ENCODE results near the gene CRYL1.
"Not testable (repeated sequence)": the region's sequence is repeated elsewhere in the genome, so short reads cannot be mapped to it uniquely, and the experiment has no call there.

CRYL1 gene

DNA sequence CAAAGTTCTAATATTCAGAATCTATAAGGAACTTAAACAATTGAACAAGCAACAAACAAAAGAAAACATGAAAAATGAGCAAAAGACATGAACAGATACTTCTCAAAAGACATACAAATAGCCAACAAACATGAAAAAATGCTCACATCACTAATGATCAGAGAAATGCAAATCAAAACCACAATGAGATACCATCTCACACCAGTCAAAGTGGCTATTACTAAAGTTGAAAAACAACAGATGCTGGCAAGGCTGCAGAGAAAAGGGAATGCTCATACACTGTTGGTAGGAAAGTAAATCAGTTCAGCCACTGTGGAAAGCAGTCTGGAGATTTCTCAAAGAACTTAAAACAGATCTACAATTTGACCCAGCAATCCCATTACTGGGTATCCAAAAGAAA is 74.3 kb downstream of the CRYL1 start:
- no peak for DNase-seq (ENCODE audit: low spot score)

DNA sequence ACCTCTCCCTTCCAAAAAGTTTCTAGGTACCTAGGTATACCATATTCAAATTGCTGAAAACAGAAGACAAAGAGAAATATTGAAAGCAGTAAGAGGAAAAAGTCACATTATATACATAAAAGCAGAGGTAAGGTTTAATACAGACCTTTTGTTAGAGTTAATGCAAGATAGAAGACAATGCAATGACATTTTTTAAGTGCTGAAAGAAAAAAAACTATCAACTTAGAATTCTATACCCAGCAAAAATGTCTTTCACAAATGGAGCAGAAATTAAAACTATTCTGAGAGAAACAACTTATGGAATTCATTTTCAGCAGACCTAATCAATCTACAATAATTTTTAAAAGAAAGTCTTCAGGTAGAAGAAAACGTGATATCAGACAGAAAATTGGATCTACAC is 77.2 kb downstream of the CRYL1 start:
- DNase-seq (ENCODE audit: low spot score) = no peak

DNA sequence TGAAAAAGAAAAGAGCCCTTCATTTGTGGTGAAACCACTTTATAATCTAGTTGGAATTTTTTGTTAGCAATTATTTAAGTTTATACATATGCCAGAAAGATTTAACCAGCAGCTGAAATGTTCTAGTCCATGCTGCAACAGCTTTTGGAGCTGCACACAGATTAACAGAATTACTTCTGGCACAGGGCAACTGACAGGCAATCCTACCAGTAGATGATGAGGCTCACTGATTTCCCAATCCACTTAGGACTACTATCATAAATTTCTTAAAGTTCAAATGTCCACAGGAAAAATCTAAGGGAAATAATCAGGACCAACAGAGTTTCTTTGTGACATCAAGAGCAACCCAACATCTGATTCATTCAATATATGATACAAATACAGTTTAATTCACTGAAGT is 78.8 kb downstream of the CRYL1 start:
- DNase-seq (ENCODE audit: low spot score) = no peak

GRCh38 chr13:20446405-20446804 is 79.3 kb downstream of the CRYL1 start:
- no peak for DNase-seq (ENCODE audit: low spot score)

GRCh38 chr13:20442798-20443381 is 82.8 kb downstream of the CRYL1 start:
- peak; percentile 60 for DNase-seq (ENCODE audit: low spot score)

DNA sequence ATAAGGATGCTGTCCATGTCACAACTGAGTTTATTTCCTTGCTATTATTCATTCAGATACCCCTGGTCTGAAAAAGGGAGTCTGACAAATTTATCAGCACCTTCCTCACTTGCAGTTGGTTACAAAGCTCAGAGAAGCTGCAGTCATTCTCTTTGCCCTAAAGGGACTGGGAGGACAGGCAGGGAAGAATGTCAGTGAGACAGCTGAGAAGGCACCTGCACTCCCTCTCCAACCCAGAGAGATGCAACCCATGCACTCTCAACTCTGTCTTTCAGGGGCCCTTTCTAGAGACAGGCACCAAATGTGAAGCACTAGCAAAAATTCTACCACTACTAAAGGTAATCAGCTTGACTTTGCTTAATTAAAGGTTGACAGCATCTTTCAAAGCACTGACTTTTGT is 83.3 kb downstream of the CRYL1 start:
- no peak for DNase-seq (ENCODE audit: low spot score)

DNA sequence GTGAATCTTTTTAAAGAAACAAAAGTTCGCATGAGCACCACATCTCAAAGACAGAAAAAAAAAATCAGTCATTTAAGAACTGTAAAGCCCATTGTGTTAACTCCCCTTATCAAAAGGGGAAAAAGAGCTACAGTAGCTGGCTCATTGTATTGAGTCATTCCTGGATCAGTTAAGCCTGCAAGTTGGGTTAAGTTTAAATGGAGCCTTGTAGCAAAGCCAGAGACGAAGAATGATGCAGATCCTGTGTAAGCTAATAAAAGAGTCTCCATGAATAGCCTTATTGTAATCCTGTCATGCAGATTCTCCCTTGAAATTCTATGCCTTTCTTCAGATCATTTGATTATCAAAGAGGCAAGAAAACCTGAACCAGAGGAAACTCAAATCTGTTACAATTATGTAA is 83.8 kb downstream of the CRYL1 start:
- peak; percentile 28 for DNase-seq (ENCODE audit: low spot score)

DNA sequence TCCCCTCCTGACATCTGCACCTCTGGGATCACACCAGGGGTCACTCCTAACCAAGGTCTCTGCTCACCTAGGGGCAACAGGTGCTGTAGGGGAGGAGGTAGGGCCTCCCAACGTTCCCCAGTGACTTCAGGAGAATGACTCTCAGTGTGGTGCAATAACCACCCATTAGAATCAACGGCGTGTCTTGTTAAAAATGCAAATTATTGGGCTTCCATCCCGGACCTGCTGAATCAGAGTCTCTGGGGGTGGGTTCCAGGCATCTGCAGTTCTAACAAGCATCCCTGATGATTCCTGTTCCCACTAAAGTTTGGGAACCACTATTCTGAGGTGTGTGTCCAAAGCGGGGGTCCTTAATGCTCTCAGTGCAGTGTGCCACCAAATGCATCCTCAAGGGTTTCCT is 84.6 kb downstream of the CRYL1 start:
- DNase-seq (ENCODE audit: low spot score) = no peak

GRCh38 chr13:20439261-20439660 is 86.4 kb downstream of the CRYL1 start:
- no peak for DNase-seq (ENCODE audit: low spot score)

- no peak for DNase-seq (ENCODE audit: low spot score)
These were observed 86.9 kb downstream of the CRYL1 start for GRCh38 chr13:20438801-20439200.

GRCh38 chr13:20436505-20436904 is 89.2 kb downstream of the CRYL1 start:
- no peak for DNase-seq (ENCODE audit: low spot score)

DNA sequence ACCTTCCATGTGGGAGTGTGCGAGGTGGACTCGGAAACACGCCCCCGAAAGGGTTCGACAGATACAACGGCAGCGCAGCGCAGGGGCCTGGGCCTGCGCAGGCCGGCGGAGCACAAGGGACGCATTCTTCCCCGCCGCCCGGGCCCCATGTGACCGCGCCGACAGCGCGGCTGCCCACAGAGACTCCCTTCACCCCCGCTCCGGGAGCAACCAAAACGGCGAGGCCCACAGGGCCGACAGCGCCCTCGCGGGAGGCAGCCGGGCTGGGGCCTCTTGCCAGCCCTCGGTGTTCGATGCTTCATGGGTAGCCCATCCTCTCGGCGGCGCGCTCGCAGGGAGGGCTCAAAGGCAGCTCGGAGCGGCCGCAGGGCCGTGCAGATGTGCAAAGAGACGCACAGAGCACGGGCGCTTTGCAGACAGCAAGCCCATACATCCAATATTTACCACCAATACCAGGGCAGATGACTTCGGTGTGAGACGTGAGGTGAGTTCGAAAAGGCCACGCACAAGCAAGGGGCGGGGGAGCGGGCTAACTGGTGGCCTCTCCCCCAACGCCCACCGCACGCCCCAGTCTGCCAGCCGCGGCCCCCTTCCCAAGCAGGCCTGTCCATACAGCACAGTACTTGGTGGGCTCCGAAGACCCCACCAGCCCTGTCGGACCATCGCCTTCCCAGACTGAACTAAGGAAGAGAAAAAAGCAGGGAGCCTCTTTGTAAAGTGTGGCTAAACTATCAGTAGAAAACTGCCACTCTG is 89.9 kb downstream of the CRYL1 start:
- DNase-seq (ENCODE audit: low spot score) = no peak

DNA sequence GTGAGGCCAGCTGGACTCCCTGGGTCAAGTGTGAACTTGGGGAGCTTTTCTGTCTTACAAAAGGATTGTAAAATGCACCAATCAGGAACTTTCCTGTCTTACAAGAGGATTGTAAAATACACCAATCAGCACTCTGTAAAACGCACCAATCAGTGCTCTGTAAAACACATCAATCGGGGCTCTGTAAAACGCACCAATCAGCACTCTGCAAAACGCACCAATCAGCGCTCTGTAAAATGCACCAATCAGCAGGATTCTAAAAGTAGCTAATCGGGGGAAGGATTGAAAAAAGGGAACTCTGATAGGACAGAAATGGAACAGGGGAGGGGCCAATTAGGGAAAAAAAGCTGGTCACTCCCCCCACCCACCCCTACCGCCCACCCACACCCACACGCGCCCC is 91.4 kb downstream of the CRYL1 start:
- not testable (repeated sequence) for DNase-seq (ENCODE audit: low spot score)

GRCh38 chr13:20431687-20432384 is 93.8 kb downstream of the CRYL1 start:
- DNase-seq (ENCODE audit: low spot score) = no peak

DNA sequence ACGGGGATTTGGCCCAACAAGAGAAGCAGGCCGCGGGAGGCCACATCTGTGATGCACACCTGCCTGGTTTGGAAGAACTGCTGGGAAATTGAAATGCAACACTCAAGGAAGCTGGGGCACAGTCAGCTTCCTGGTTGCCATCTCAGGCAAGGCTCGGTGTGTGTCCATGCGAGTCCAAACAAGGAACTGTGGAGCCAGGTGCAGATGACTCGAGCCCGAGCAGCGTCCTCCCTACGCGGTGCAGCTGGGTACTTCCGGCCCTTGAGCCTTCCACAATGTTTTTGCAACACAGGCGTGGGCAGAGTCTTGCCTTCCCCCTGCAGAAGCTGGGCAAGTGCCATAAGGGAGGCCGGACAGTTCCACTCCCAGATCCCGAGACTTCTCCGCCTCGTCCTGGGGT is 94.6 kb downstream of the CRYL1 start:
- DNase-seq (ENCODE audit: low spot score) = peak; percentile 82

- peak; percentile 42 for DNase-seq (ENCODE audit: low spot score)
These were observed 95.4 kb downstream of the CRYL1 start for GRCh38 chr13:20430296-20430695.

DNA sequence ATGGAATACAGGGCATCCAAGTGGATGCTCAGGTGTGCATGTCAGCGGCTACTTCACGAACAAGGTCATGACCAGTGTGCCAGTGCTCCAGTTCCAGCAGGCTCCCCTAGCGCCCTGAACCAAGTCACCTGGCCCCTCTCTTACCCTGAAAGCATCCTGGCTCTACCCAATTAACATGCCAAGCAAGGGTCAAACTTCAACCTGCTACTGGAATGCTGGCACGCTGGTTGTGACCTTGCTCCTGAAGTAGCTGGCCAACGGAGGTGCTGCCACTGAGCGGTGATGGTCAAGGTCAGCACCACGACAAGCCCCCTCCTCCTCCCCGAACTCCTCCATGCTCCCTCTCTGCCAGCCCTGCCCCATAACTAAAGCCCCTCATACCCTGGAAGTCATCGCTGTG is 96.0 kb downstream of the CRYL1 start:
- no peak for DNase-seq (ENCODE audit: low spot score)

GRCh38 chr13:20428666-20429644 is 96.7 kb downstream of the CRYL1 start:
- DNase-seq (ENCODE audit: low spot score) = peak; percentile 24

- no peak for DNase-seq (ENCODE audit: low spot score)
These were observed 98.8 kb downstream of the CRYL1 start for GRCh38 chr13:20426766-20427448.

DNA sequence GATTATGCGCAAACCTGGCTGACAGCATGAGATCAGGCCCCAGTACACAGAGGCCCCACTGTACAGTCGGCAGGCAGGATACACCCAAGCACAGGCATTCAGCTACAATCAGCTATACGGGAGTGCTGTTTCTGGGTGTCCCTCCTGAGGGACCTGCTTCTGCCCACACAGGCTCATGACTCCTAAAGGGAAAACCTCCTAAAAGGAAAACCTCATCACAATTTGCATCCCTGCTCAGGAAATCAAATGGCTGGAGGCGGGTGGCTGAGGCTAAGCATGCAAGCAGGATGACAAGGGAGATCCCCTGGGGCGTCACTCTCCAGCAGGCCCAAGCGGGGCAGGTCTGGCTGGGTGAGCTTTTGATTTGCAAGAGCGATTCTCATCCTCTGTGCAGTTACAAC is 99.8 kb downstream of the CRYL1 start:
- DNase-seq (ENCODE audit: low spot score) = peak; percentile 80

- DNase-seq (ENCODE audit: low spot score) = peak; percentile 20
These were observed 100.7 kb downstream of the CRYL1 start for GRCh38 chr13:20424949-20425348.

GRCh38 chr13:20424559-20424852 is 101.2 kb downstream of the CRYL1 start:
- no peak for DNase-seq (ENCODE audit: low spot score)
